ENCODE measurements around the gene RAB11FIP4.

RAB11FIP4 gene

DNA sequence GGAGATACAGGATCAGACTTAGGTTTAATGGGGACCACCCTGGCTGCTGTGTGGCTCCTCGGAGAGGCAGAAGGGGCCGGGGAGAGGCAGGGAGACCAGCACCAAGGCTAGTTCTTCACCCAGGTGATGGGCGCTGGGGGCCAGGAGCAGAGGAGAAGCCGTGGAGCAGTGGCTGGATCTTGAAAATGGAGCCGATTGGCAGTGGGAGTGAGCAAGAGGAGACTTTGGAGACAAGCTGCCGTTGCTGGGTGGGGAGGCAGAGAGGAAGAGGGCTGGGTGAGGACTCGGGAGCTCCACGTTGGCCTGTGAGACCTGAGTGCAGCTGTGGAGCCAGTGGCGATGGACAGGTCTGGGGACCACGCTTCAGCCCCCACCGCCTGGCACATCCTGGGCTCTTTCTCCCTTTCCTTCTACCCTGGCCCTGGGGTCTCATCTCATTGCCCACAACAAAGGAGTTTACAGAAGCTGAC, 9.0 kb downstream of the RAB11FIP4 start:
- TF ChIP-seq, protein P1, sequence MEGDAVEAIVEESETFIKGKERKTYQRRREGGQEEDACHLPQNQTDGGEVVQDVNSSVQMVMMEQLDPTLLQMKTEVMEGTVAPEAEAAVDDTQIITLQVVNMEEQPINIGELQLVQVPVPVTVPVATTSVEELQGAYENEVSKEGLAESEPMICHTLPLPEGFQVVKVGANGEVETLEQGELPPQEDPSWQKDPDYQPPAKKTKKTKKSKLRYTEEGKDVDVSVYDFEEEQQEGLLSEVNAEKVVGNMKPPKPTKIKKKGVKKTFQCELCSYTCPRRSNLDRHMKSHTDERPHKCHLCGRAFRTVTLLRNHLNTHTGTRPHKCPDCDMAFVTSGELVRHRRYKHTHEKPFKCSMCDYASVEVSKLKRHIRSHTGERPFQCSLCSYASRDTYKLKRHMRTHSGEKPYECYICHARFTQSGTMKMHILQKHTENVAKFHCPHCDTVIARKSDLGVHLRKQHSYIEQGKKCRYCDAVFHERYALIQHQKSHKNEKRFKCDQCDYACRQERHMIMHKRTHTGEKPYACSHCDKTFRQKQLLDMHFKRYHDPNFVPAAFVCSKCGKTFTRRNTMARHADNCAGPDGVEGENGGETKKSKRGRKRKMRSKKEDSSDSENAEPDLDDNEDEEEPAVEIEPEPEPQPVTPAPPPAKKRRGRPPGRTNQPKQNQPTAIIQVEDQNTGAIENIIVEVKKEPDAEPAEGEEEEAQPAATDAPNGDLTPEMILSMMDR (IDR thresholded peaks at IDR 0.05; ENCODE audit: low read depth, low read length, missing control alignments) = no peak
- H3K4me3 ChIP-seq (ENCODE audit: low read depth, low read length) = no peak overlapping the region
- no peak for DNase-seq (ENCODE audit: low read depth)

DNA sequence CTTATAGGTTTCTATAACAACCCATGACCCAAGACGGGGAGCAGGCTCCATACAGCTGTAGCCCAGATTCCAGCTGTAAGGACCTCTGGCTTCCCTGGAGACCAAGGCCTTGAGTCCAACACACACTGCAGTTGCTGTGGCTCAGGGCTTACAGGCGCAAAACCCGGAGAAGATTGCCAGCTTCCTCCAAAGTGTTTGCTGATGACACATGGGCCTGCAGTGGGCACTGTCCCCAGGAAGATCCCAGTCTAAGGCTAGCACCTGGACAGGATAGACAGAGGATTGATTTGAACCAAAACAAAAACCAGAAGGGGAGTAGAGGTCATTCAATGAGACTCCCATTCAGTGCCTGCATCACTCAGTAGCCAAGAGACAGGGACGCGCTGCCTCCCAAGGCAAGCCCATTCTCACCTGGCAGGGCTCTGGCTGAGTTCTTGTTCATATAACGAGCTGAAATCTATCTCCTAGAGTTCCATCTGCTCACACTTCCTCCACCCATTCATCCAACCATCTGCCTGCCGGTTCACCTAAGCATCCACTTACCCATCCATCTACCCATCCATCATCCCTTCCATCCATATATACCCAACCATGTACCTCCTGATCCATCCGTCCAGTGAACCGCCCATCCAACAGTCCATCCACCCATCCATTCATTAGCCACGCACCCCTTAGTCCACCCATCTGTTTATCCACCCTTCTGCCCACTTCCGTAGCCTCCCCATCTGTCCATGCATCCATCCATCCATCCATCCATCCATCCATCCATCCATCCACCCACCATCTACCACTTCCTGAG, 10.2 kb downstream of the RAB11FIP4 start:
- H3K4me3 ChIP-seq (ENCODE audit: low read depth, low read length) = no peak overlapping the region
- no peak for DNase-seq (ENCODE audit: low read depth)
- TF ChIP-seq, protein P1 (IDR thresholded peaks at IDR 0.05; ENCODE audit: low read depth, low read length, missing control alignments) = no peak

DNA sequence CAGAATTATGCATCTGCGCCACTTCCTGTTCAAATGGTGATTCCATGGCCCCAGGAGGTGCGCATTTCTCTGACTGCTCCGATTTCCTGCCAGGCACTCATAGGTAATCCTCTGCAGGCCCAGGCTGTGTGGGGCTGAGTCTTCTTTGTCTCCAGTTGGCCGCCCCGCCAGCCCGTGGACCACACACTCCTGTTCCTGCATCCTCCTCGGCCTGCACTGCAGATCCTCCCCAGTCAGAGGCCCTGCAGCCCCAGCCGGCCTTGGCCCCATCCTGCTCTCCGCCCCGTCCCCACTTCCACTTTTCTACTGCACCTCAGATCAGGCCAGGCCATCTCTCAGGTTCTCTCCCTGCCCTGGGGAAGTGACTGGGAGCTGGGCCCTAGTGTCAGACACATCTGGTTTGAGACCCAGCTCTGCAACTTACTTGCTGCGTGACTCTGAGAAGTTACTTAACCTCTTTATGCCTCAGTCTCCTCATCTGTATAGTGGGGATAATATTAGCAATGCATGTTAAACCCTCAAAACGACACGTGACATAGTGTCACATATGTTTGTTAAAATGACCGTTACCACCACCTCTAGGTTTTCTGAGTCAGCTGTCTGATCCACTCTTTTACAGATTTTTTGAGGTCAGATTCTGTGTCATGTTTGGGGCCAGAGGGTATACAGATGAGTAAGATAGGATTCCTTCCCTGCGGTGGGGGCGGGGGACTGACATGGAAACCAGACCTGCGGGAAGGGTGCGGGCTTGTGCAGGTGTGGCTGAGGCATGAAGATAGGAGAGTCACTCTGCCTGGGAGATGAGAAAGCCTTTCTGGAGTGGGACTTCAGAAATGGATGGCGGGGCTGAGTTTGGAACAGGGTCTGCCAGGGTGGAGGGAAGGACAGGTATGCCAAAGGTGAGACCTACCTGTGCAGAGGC, 12.8 kb downstream of the RAB11FIP4 start:
- H3K4me3 ChIP-seq (ENCODE audit: low read depth, low read length) = no peak overlapping the region
- no peak for DNase-seq (ENCODE audit: low read depth)
- TF ChIP-seq, protein P1 (IDR thresholded peaks at IDR 0.05; ENCODE audit: low read depth, low read length, missing control alignments) = no peak

DNA sequence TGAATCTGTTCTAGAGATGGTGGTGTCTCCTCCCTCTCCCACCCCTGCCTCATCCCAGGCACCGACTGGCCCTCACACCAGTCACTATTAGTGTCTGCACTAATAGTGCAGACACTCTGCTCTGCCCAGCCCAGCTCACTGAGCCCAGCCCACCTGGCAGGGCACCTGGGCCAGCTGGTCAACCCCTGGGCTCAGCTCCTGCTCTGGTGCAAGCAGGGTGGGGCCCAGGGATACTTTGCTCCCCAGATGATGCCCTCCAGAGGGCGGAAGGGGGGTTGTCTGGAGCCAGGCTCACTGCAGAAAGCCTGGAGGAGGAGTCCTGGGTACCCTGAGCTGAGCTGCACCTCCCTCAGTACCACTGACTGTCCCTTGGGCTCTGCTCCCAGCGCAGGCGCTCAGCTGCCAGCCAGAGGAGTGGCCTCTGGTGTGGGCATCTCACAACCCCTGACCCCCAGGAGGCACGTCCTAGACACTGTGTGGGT, 14.5 kb downstream of the RAB11FIP4 start:
- TF ChIP-seq, protein P1 (IDR thresholded peaks at IDR 0.05; ENCODE audit: low read depth, low read length, missing control alignments) = no peak
- H3K4me3 ChIP-seq (ENCODE audit: low read depth, low read length) = no peak overlapping the region
- no peak for DNase-seq (ENCODE audit: low read depth)

DNA sequence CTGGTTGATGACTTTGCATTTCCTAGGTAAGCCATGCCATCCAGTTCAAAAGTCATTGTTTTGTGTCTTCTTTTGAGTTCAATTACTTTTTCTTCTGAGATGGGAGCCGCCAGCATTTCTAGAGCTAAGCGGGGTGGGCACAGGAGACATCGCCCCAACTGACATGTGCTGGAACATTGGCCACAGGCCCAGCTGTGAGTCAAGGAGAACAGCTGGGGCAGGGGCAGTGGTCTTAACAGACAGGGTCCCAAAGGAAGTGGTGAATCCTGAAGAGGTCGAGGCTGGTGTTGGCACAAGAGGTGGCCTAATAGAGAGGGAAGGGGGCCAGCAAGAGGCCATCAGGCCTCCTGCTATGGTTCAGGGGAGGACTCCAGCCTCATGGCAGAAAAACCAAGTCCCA, 17.1 kb downstream of the RAB11FIP4 start:
- H3K4me3 ChIP-seq (ENCODE audit: low read depth, low read length) = no peak overlapping the region
- TF ChIP-seq, protein P1 (IDR thresholded peaks at IDR 0.05; ENCODE audit: low read depth, low read length, missing control alignments) = no peak
- DNase-seq (ENCODE audit: low read depth) = no peak

DNA sequence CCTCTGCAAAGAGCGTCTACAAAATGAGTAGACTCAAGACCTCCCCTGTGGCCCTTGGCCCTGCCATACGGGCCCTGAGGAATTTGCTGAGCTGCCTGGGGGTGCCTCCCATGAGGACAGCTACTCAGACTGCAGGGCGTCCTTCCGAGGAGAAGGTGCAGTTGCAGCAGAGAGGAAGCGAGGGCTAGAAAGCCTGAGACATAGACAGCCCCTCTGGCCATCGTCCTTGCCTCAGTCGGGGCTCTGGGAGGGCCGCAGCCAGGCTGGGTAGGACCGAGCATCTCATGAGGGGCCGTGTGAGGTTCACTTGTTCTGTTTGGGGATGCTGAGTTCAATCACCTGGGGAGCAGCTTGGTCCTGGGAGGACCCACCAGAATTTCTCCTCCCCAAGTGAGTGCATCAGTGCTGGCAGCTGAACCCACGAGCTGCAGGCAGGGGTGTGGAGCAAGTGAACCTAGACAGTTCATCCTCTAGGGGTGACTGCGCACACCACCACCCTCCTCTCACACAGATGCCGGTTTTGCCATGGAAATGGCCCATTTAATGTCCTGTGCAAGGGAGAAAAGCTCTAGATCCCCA, 20.3 kb downstream of the RAB11FIP4 start:
- no peak overlapping the region for H3K4me3 ChIP-seq (ENCODE audit: low read depth, low read length)
- no peak for DNase-seq (ENCODE audit: low read depth)
- TF ChIP-seq, protein P1 (IDR thresholded peaks at IDR 0.05; ENCODE audit: low read depth, low read length, missing control alignments) = no peak
